Heart right ventricle (tissue), 16 donors: Measurements from ENCODE around the gene CACNB2. TPM values are rescaled to one million over a fixed set of nuclear protein-coding genes. Genes with fewer than 3 reads are reported as not detected.

Experiments
- ATAC-seq, 8 donors: fragments of 200-7000 bp; cut with Tn5 transposase; one replicate each; pipeline ENCODE4 v1.9.1; 2020; ENCODE audit warnings: mild to moderate bottlenecking in 8 of 8, moderate library complexity in 8 of 8, moderate number of reproducible peaks in 1 of 8
- DNase-seq, 2 donors: peaks; one replicate each; pipeline ENCODE4 v3.0.0-alpha.2; 2020
- H3K27ac ChIP-seq, 10 donors: fragments of 200-600 bp; sonication (generic) in 2 of 10; one replicate each; pipeline versions ENCODE4 v1.5.0 to v1.8.0; 2020 to 2022; ENCODE audit warnings: mild to moderate bottlenecking in 3 of 10
- H3K27me3 ChIP-seq, 7 donors: fragments of 200-600 bp; one replicate each; pipeline ENCODE4 v1.8.0; 2021 to 2022; ENCODE audit warnings: mild to moderate bottlenecking in 2 of 7
- H3K36me3 ChIP-seq, 9 donors: fragments of 200-600 bp; sonication (generic) in 1 of 9; one replicate each; pipeline versions ENCODE4 v1.5.0 to v1.8.0; 2020 to 2022; ENCODE audit warnings: mild to moderate bottlenecking in 2 of 9
- H3K4me1 ChIP-seq, 9 donors: fragments of 200-600 bp; sonication (generic) in 1 of 9; one replicate each; pipeline versions ENCODE4 v1.5.0 to v1.8.0; 2020 to 2022; ENCODE audit warnings: mild to moderate bottlenecking in 4 of 9
- H3K4me3 ChIP-seq, 10 donors: fragments of 200-600 bp; sonication (generic) in 2 of 10; one replicate each; pipeline versions ENCODE4 v1.5.0 to v1.8.0; 2020 to 2022; ENCODE audit warnings: mild to moderate bottlenecking in 7 of 10, moderate library complexity in 2 of 10
- H3K9me3 ChIP-seq, 11 donors: fragments of 200-600 bp in 10 of 11; sonication (generic) in 2 of 11; one replicate each; pipeline versions ENCODE4 v1.5.0 to v1.8.0; 2013 to 2022; ENCODE audit warnings: mild to moderate bottlenecking in 2 of 11, control low read depth in 1 of 11, moderate library complexity in 1 of 11
- WGBS, 2 donors: extraction: QIAGEN DNeasy Blood & Tissue Kit; methylation state at CpG; one replicate each; pipeline ENCODE4 v1.1.7; 2013; ENCODE audit warnings: inconsistent platforms in 1 of 2; 5-methylcytosine and 5-hydroxymethylcytosine counted together
- intact Hi-C, 10 donors: fragments of 100-400 bp; cut with DNase I; formaldehyde crosslinking; loops; one replicate each; pipeline versions ENCODE4 v1.11.1 to v1.14.2; 2022
- polyA plus RNA-seq, 2 donors: library from polyadenylated mRNA; stranded (reverse); fragments of 200-250 nt; gene quantifications; one replicate each; pipeline ENCODE4 v1.2.3, GENCODE V29; 2013
- total RNA-seq, 10 donors: library from RNA; stranded (reverse); fragmentation: NEBNext Ultra II Directional in 3 of 10; extraction: Animal tissue kit (Norgen Biotek cat#: 25700) in 3 of 10; gene quantifications; one replicate each; pipeline versions ENCODE4 v1.2.1 to v1.2.4, GENCODE V29; 2021 to 2023
- TF ChIP-seq, protein P1 (sequence below), 9 donors: fragments of 200-600 bp; sonication (generic) in 2 of 9; IDR thresholded peaks; one replicate each; pipeline versions ENCODE4 v1.5.0 to v1.8.0; 2021 to 2022; ENCODE audit warnings: antibody characterized with exemption in 9 of 9, mild to moderate bottlenecking in 5 of 9, moderate library complexity in 1 of 9
- donor health status: Arrhythmogenic right ventricular cardiomyopathy.
- donor health status: ischemic (EF 13 %, LVEDD 7.1; RV severe dilation, severe dysfunction).
- donor health status: healthy with polysubstance abuse.
- donor health status: DM: no; HTN: yes; CAD: no.
- donor health status: DM: no; HTN: no; CAD: no.
- donor health status: ischemic (EF 25% LVEDD 6.9; RV normal size, moderate dysfunction).
- donor health status: ischemic (EF 25% LVEDD 5.7; RV mildly dilated, moderate dysfunction).
- donor health status: healthy.
- donor health status: DM: yes; HTN: yes; CAD: no.
- donor health status: Ischemic cardiomyopathy.
- donor health status: ischemic (EF 35%, LVEDD 5.7; RV mildly dilated, moderate dysfunction).
- donor health status: nonischemic (EF 11% LVEDD 7.7; RV severe dilation, severe dysfunction).
- donor health status: DM: yes; HTN: yes; CAD: no.
- donor health status: PGD.
- donor health status: ischemic (EF 29% LVEDD 5.4; RV normal size, mild dysfunction).
- donor health status: nonischemic (EF 23%, LVEDD 6.1; RV moderate dilation, normal function).

CACNB2 gene
- total and polyA plus RNA-seq, 12 donors = 8.9 to 71.1 (median 36.7) TPM

DNA sequence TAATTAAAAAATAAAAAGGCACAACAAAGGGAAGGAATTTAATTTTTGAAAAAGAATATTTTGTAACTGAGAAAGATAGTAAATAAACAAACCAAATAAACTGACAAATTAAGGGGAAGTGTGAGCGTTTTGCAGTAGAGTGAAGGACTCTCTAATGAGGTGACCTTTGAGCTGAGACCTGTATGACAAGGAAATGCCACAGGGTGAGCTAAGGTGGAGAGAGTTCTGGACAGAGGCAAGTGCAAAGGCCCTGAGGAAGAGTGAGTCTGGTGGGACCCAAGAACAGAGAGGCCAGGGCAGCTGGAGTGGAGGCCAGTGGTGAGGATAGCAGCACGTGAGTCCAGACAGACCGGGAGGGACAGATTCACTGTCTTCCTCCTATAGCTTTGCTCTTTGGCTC lies 179.4 kb downstream of the CACNB2 start:
- TF ChIP-seq, protein P1, sequence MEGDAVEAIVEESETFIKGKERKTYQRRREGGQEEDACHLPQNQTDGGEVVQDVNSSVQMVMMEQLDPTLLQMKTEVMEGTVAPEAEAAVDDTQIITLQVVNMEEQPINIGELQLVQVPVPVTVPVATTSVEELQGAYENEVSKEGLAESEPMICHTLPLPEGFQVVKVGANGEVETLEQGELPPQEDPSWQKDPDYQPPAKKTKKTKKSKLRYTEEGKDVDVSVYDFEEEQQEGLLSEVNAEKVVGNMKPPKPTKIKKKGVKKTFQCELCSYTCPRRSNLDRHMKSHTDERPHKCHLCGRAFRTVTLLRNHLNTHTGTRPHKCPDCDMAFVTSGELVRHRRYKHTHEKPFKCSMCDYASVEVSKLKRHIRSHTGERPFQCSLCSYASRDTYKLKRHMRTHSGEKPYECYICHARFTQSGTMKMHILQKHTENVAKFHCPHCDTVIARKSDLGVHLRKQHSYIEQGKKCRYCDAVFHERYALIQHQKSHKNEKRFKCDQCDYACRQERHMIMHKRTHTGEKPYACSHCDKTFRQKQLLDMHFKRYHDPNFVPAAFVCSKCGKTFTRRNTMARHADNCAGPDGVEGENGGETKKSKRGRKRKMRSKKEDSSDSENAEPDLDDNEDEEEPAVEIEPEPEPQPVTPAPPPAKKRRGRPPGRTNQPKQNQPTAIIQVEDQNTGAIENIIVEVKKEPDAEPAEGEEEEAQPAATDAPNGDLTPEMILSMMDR (IDR thresholded peaks at IDR 0.05) = no peak
- ATAC-seq = peak in 1 of 8 donors; percentile 9
- H3K4me1 ChIP-seq = peaks cover 0 to 13% (median 0%) of the 10 kb centered on the region in 9 donors
- no peak for DNase-seq
- H3K27me3 ChIP-seq = no peaks in the 10 kb centered on the region
- H3K9me3 ChIP-seq = peaks cover 0 to 9% (median 0%) of the 10 kb centered on the region in 11 donors
- H3K4me3 ChIP-seq = no peak overlapping the region
- WGBS, 2 donors = 95 to 96% methylated on average over 3 of the region's 3 CpGs
- no peaks in the 10 kb centered on the region for H3K36me3 ChIP-seq
- no peak overlapping the region for H3K27ac ChIP-seq
- intact Hi-C loops = loop anchor here in 2 of 10 donors (10.0 kb wide), 2 partner anchors 155 to 175 kb away; partner anchors contain the start of gene CACNB2 (in 1 of the 2)

DNA sequence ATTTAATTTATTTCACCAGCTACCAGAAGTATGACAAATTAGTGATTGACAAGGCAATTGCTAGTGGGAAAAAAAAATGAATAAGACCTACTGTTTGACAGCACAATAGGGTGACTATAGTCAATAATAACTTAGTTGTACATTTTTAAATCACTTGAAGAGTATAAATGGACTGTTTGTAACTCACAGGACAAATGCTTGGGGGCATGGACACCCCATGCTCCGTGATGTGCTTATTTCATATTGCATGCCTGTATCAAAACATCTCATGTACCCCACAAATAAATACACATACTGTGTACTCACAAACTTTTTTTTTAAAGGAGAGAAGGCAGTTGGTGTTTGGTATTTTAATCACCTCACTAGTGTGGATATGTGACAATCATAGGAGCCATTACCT lies 181.1 kb downstream of the CACNB2 start:
- Histone ChIP-seq H3K36me3 (no peaks in the 10 kb centered on the region), H3K4me3 (no peak overlapping the region), H3K4me1 (peaks cover 0 to under 1% (median 0%) of the 10 kb centered on the region in 9 donors), H3K27me3 (no peaks in the 10 kb centered on the region), H3K9me3 (peaks cover 0 to 9% (median 0%) of the 10 kb centered on the region in 11 donors), H3K27ac (no peak overlapping the region)
- ATAC-seq (no peak), DNase-seq (no peak)
- TF ChIP-seq, protein P1 (IDR thresholded peaks at IDR 0.05) = no peak
- intact Hi-C loops = no loop called here
- 84 to 94% methylated on average over 1 of the region's 1 CpG for WGBS, 2 donors

DNA sequence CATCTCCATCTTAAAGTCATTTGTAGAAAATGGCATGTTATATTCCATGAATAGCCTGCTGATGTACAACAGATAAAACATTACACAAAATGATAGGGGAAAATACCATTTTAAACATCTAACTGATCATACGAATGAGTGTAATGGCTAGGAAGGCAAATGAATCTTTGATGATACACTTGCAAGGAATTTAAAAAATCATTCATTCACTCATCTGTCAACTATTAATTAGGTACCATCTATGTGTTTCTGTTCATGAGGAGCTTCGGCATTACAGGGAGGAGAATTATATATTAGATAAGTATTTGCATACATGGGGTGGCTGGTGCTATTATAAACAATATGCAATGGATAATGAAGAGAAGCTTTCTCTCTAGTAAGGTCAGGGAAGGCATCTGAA lies 183.7 kb downstream of the CACNB2 start:
- no peaks in the 10 kb centered on the region for H3K27me3 ChIP-seq
- no peak overlapping the region for H3K4me3 ChIP-seq
- no peak for DNase-seq
- no peaks in the 10 kb centered on the region for H3K4me1 ChIP-seq
- TF ChIP-seq, protein P1 (IDR thresholded peaks at IDR 0.05) = no peak
- 90 to 94% methylated on average over 2 of the region's 2 CpGs for WGBS, 2 donors
- peaks cover 0 to 4% (median 0%) of the 10 kb centered on the region in 11 donors for H3K9me3 ChIP-seq
- no peaks in the 10 kb centered on the region for H3K36me3 ChIP-seq
- ATAC-seq = no peak
- no peak overlapping the region for H3K27ac ChIP-seq
- intact Hi-C loops = no loop called here

DNA sequence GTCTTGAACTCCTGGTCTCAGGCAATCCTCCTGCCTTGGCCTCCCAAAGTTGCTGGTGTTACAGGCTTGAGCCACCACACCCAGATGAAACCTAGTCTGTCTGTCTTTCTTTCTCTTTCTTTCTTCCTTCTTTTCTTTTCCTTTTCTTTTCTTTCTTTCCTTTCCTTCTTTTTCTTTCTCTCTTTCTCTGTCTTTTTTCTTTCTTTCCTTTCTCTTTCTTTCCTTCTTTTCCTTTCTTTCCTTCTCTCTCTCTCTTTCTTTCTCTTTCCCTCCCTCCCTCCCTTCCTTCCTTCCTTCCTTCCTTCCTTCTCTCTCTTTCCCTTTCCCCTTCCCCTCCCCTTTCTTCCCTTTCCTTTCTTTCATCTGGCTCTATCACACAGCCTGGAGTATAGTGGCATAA lies 185.2 kb downstream of the CACNB2 start:
- H3K36me3 ChIP-seq = no peaks in the 10 kb centered on the region
- H3K4me3 ChIP-seq = no peak overlapping the region
- DNase-seq = no peak
- TF ChIP-seq, protein P1 (IDR thresholded peaks at IDR 0.05) = no peak
- H3K27ac ChIP-seq = no peak overlapping the region
- no peaks in the 10 kb centered on the region for H3K9me3 ChIP-seq
- H3K4me1 ChIP-seq = no peaks in the 10 kb centered on the region
- intact Hi-C loops = no loop called here
- no peaks in the 10 kb centered on the region for H3K27me3 ChIP-seq
- ATAC-seq = no peak
